Measurements from ENCODE around the gene SYK.

- TF ChIP-seq, protein P1, sequence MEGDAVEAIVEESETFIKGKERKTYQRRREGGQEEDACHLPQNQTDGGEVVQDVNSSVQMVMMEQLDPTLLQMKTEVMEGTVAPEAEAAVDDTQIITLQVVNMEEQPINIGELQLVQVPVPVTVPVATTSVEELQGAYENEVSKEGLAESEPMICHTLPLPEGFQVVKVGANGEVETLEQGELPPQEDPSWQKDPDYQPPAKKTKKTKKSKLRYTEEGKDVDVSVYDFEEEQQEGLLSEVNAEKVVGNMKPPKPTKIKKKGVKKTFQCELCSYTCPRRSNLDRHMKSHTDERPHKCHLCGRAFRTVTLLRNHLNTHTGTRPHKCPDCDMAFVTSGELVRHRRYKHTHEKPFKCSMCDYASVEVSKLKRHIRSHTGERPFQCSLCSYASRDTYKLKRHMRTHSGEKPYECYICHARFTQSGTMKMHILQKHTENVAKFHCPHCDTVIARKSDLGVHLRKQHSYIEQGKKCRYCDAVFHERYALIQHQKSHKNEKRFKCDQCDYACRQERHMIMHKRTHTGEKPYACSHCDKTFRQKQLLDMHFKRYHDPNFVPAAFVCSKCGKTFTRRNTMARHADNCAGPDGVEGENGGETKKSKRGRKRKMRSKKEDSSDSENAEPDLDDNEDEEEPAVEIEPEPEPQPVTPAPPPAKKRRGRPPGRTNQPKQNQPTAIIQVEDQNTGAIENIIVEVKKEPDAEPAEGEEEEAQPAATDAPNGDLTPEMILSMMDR (IDR thresholded peaks at IDR 0.05): no peak
- no peak for TF ChIP-seq POLR2A (IDR thresholded peaks at IDR 0.05)
Measured at GRCh38 chr9:90832261-90832660, 30.6 kb downstream of the SYK start.
